HUES48 (cell line): ENCODE data around the gene MGMT.

Experiments
- H3K27ac ChIP-seq: one replicate; pipeline ENCODE4 v1.7.0; 2013; ENCODE audit warnings: low read depth, low read length, inconsistent platforms
- H3K27me3 ChIP-seq: 2 replicates; pipeline ENCODE4 v1.6.1; 2013; ENCODE audit warnings: mild to moderate bottlenecking, low read length; ENCODE audit not compliant: control insufficient read depth, insufficient read depth
- H3K36me3 ChIP-seq: 2 replicates; pipeline ENCODE4 v1.6.1; 2013; ENCODE audit warnings: low read length; ENCODE audit not compliant: control insufficient read depth, insufficient read depth
- H3K4me1 ChIP-seq: 2 replicates; pipeline ENCODE4 v1.6.1; 2013; ENCODE audit warnings: mild to moderate bottlenecking, low read length; ENCODE audit not compliant: control insufficient read depth, insufficient read depth
- H3K4me3 ChIP-seq: 2 replicates; pipeline ENCODE4 v1.5.1; 2013; ENCODE audit warnings: mild to moderate bottlenecking, low read depth, low read length
- H3K9ac ChIP-seq: 2 replicates; pipeline ENCODE4 v1.6.1; 2013; ENCODE audit warnings: mild to moderate bottlenecking, low read depth, low read length, moderate library complexity
- H3K9me3 ChIP-seq: 2 replicates; pipeline ENCODE4 v1.6.1; 2013; ENCODE audit warnings: low read length; ENCODE audit not compliant: control insufficient read depth, insufficient read depth

The MGMT gene

GRCh38 chr10:129764901-129765663 lies 298.0 kb downstream of the MGMT start:
- no peaks in the 10 kb centered on the region for H3K9me3 ChIP-seq
- no peaks in the 10 kb centered on the region for H3K36me3 ChIP-seq
- no peak overlapping the region for H3K4me3 ChIP-seq
- peaks cover 9% of the 10 kb centered on the region for H3K4me1 ChIP-seq
- no peak overlapping the region for H3K27ac ChIP-seq
- H3K27me3 ChIP-seq: no peaks in the 10 kb centered on the region
- no peak overlapping the region for H3K9ac ChIP-seq

- no peaks in the 10 kb centered on the region for H3K36me3 ChIP-seq
- H3K4me1 ChIP-seq: peaks cover 9% of the 10 kb centered on the region
Measured at GRCh38 chr10:129765664-129766550, 298.9 kb downstream of the MGMT start.

GRCh38 chr10:129766611-129767550 lies 299.8 kb downstream of the MGMT start:
- Histone ChIP-seq H3K4me1 (peaks cover 9% of the 10 kb centered on the region), H3K4me3 (no peak overlapping the region), H3K9ac (no peak overlapping the region), H3K27me3 (no peaks in the 10 kb centered on the region), H3K36me3 (no peaks in the 10 kb centered on the region), H3K27ac (no peak overlapping the region), H3K9me3 (no peaks in the 10 kb centered on the region)

More at GRCh38 chr10:129765664-129766550, 298.9 kb downstream of the MGMT start:
- Histone ChIP-seq H3K9me3 (no peaks in the 10 kb centered on the region), H3K9ac (no peak overlapping the region), H3K4me3 (no peak overlapping the region), H3K27ac (no peak overlapping the region), H3K27me3 (no peaks in the 10 kb centered on the region)

GRCh38 chr10:129767751-129768150 lies 300.7 kb downstream of the MGMT start:
- Histone ChIP-seq H3K9ac (no peak overlapping the region), H3K4me3 (no peak overlapping the region), H3K36me3 (no peaks in the 10 kb centered on the region), H3K27me3 (no peaks in the 10 kb centered on the region), H3K4me1 (peaks cover 2% of the 10 kb centered on the region), H3K9me3 (no peaks in the 10 kb centered on the region), H3K27ac (no peak overlapping the region)

- no peaks in the 10 kb centered on the region for H3K27me3 ChIP-seq
- no peak overlapping the region for H3K27ac ChIP-seq
- no peaks in the 10 kb centered on the region for H3K4me1 ChIP-seq
- no peak overlapping the region for H3K9ac ChIP-seq
- no peaks in the 10 kb centered on the region for H3K9me3 ChIP-seq
- no peaks in the 10 kb centered on the region for H3K36me3 ChIP-seq
- H3K4me3 ChIP-seq: no peak overlapping the region
Measured at GRCh38 chr10:129768437-129769355, 301.7 kb downstream of the MGMT start.

GRCh38 chr10:129769381-129770116 lies 302.5 kb downstream of the MGMT start:
- H3K27ac ChIP-seq: no peak overlapping the region
- H3K9me3 ChIP-seq: no peaks in the 10 kb centered on the region
- no peaks in the 10 kb centered on the region for H3K27me3 ChIP-seq
- H3K4me1 ChIP-seq: no peaks in the 10 kb centered on the region
- H3K4me3 ChIP-seq: no peak overlapping the region
- H3K36me3 ChIP-seq: no peaks in the 10 kb centered on the region
- no peak overlapping the region for H3K9ac ChIP-seq

- no peak overlapping the region for H3K27ac ChIP-seq
Measured at GRCh38 chr10:129770286-129770685, 303.2 kb downstream of the MGMT start.

GRCh38 chr10:129771024-129771423 lies 304.0 kb downstream of the MGMT start:
- H3K27me3 ChIP-seq: no peaks in the 10 kb centered on the region
- H3K9ac ChIP-seq: no peak overlapping the region
- no peaks in the 10 kb centered on the region for H3K36me3 ChIP-seq
- no peaks in the 10 kb centered on the region for H3K4me1 ChIP-seq
- H3K27ac ChIP-seq: no peak overlapping the region
- no peaks in the 10 kb centered on the region for H3K9me3 ChIP-seq
- no peak overlapping the region for H3K4me3 ChIP-seq

More at GRCh38 chr10:129770286-129770685, 303.2 kb downstream of the MGMT start:
- Histone ChIP-seq H3K4me1 (no peaks in the 10 kb centered on the region), H3K9me3 (no peaks in the 10 kb centered on the region), H3K36me3 (no peaks in the 10 kb centered on the region), H3K9ac (no peak overlapping the region), H3K4me3 (no peak overlapping the region), H3K27me3 (no peaks in the 10 kb centered on the region)

GRCh38 chr10:129771576-129771975 lies 304.5 kb downstream of the MGMT start:
- Histone ChIP-seq H3K27ac (no peak overlapping the region), H3K4me1 (no peaks in the 10 kb centered on the region), H3K27me3 (no peaks in the 10 kb centered on the region), H3K9me3 (no peaks in the 10 kb centered on the region), H3K9ac (no peak overlapping the region), H3K36me3 (no peaks in the 10 kb centered on the region), H3K4me3 (no peak overlapping the region)
